SW 1271 (cell line): Measurements from ENCODE around the gene SLCO4A1.
A peak's percentile ranks its signal among the peaks of the same experiment; 100 is the strongest.

Experiments
- DNase-seq, 2 experiments: peaks; one replicate each; lab custom pipeline; 2025; lab: John Stamatoyannopoulos, UW

Gene SLCO4A1, protein sequence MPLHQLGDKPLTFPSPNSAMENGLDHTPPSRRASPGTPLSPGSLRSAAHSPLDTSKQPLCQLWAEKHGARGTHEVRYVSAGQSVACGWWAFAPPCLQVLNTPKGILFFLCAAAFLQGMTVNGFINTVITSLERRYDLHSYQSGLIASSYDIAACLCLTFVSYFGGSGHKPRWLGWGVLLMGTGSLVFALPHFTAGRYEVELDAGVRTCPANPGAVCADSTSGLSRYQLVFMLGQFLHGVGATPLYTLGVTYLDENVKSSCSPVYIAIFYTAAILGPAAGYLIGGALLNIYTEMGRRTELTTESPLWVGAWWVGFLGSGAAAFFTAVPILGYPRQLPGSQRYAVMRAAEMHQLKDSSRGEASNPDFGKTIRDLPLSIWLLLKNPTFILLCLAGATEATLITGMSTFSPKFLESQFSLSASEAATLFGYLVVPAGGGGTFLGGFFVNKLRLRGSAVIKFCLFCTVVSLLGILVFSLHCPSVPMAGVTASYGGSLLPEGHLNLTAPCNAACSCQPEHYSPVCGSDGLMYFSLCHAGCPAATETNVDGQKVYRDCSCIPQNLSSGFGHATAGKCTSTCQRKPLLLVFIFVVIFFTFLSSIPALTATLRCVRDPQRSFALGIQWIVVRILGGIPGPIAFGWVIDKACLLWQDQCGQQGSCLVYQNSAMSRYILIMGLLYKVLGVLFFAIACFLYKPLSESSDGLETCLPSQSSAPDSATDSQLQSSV

DNA sequence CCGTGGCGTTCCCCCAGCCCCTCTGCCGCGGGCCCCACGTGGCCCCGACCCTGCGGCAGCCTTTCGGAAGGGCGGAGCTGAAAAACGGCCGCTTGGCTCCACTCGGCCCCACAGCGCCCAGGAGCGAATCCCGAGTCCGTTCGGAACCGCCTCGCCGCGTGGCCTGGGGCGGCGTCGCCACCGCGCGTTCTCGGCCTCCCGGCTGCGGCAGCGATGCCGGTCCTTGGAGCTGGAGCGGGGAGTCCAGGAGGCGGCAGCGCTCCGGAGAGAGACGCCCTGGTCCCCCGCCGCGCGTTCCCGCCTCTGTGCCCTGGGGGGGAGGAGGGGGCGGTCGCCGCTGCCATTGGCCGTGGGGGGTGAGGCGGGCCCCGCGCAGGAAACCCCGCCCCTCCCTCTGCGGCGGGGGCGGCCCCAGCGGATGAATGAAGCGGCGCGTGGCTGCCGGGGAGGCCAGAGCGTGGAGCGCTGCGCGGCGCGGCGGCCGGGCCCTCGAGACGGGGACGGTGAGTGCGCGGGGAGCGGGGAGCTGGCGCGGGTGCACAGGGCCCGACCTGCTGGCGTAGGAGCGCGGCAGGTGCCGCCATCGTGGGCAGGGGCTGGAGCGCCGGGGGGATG is at the start of gene SLCO4A1:
TSS of gene SLCO4A1 (plus strand) at position 453 of the 615 bp plus-strand sequence. CDS start 13,952 bp downstream, outside the sequence.
- DNase-seq, result peak; percentile 54 to 88

DNA sequence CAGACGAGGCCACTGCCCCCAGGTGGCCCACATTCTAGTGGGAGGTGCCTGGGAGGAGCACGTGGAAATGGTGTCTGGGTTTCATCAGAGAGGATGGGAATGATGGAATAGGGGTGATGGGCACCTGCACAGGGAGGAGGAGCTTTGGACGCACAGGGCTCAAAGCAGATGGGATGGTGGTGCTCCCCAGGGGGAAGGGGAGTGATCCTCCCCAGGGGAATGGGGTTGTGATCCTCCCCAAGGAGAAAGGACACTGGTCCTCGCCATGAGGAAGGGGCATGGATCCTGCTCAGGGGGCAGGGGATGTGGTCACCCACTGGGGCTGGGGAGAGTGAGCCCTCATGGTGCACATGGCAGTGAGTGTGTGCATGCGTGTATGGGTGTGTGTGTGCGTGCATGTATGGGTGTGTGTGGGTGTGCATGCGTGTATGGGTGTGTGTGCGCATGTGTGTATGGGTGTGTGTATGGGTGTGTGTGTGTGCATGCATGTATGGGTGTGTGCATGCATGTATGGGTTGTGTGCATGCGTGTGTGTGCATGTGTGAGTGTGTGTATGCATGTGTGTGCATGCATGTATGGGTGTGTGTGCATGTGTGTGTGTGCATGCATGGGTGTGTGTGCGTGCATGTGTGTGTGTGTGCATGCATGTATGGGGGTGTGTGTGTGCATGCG is 49.7 kb upstream of the SLCO4A1 start:
- no peak for DNase-seq

DNA sequence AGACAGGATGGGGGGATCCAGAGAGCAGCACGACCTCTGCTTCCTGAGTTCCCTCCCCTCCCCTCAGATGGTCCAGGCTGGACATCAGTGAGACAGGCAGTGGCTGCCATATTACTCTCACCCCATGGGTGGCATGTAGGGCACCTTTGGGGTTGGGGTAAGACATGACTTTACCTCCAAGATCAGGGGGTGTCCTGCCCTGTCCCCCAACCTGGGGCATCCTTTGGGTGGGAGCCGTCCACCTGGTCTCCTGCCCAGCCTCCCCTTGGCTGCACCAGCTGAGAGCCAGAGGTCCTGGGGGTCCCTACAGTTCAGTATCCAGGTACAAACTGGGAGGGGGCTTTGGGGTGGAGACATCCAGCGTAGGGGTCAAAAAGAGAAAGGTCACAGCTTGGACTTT is 48.7 kb upstream of the SLCO4A1 start:
- no peak for DNase-seq

DNA sequence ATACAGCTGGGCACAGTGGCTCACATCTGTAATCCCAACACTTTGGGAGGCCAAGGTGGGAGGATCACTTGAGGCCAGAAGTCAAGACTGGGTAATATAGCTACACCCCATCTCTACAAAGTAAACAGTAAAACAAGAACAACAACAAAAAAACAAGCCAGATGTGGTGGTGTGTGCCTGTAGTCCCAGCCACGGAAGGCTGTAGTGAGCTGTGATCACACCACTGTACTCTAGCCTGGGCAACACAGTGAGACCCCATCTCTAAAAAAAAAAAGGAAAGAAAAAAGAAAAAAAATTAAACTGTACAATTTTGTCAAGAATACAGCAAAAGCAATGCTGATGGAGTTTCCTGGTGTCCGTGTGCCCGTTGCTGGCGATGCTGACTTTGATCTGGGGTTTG is 47.2 kb upstream of the SLCO4A1 start:
- no peak for DNase-seq

DNA sequence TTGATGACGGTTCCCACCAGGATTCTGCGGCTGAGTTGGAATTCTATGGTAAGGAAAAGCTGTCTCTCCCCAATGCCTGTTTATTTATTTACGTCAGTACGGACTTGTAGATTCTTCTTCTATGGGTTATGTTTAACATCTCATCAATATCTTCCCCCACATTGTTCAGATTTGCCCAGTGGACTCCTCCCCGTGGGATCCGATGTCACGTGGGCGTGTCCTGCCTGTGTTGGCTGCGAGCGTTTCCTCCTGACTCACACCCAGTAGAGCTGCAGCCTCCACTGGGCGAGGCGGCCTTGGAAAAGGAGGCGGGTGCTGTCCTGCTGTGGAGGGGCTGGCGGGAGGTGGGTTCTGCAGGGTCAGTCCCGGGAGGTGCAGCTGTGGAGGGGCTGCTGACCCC is 46.8 kb upstream of the SLCO4A1 start:
- peak in 1 of 2 experiments; percentile 7 for DNase-seq

DNA sequence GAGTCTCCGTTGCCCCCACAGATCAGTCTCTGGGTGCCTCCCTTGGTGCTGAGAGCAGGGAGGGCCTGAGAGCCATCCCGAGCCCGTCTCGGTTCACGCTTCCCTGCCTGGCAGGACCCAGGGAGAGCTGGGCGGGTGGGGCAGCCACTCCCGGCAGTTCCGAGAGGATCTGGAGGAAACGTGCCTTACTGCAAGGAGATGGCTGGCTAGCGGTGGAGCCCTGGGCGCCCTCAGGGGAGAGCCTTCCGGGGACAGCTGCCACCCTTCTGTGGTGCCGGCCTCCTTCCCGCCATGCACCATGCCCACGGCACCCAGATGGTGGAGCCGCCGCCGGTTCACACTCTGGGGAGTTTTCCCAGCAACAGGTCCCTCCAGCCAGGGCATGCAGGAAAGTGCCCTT is 45.8 kb upstream of the SLCO4A1 start:
- no peak for DNase-seq

DNA sequence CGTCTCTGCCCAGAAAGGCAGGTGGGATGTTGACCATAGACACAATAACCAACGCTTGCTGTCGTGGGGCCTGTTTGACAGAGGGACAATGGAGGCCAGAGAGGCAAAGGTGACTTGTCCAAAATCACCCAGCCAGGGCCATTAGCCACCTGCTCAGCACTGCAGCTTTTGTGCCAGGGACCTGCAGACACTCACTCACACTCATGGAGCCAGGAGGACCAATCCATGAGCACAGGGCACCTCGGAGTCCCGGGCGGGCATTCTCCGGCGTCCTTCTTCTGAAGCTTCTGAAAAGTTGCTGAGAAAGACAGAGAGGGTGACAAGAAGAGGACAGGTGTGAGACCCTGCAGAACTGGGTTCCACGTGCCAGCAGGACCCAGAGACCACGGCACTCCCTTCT is 45.4 kb upstream of the SLCO4A1 start:
- no peak for DNase-seq

DNA sequence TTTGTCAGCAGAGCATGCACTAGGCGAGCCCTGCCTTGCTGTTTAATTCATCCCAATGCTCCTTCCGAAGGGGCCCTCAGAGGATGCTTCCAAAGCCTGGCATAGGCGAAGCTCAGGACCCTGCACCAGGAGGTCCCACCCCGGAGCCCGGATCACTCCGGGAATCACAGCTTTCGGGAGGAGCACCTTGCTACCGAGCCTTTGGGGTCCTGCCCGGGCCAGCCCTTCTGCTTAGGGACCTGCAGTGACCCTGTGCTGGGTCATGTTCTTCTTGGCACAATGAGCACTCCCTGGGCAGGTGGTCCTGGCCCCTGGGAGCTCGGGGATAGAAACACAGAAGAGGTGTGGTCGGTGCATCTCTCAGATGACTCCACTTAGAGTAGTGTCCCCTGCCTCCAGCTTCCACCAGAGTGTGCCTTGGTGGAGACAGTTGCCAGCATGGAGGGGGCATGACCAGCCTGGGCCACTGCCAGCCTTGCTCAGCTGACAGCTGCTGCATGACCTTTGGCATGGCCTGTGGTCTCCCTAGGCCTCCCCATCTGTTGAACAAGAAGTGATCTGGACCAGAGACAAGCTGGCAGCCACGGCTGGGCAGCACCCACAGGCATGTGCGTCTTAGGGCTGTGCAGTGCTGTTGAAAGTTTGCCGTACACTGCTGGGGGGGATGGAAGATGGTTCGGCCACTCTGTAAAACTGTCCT is 44.7 kb upstream of the SLCO4A1 start:
- no peak for DNase-seq

DNA sequence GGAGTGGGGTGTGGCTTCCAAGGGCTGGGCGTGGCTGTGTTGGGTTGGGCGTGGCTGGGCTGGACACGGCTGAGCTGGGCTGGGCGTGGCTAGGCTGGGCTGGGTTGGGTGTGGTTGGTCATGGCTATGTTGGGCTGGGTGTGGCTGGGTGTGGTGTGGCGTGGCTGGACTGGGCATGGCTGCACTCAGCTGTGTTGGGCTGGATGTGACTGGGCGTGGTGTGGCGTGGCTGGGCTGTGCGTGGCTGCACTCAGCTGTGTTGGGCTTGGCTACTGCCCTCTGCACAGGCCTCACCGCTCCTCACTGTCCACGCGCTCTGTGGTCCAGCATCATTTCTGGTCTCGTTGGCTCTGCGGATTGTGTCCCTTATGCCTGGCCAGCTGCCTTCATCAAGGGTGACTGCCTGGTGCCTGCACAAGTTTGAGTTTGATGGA is 43.5 kb upstream of the SLCO4A1 start:
- DNase-seq, result no peak

DNA sequence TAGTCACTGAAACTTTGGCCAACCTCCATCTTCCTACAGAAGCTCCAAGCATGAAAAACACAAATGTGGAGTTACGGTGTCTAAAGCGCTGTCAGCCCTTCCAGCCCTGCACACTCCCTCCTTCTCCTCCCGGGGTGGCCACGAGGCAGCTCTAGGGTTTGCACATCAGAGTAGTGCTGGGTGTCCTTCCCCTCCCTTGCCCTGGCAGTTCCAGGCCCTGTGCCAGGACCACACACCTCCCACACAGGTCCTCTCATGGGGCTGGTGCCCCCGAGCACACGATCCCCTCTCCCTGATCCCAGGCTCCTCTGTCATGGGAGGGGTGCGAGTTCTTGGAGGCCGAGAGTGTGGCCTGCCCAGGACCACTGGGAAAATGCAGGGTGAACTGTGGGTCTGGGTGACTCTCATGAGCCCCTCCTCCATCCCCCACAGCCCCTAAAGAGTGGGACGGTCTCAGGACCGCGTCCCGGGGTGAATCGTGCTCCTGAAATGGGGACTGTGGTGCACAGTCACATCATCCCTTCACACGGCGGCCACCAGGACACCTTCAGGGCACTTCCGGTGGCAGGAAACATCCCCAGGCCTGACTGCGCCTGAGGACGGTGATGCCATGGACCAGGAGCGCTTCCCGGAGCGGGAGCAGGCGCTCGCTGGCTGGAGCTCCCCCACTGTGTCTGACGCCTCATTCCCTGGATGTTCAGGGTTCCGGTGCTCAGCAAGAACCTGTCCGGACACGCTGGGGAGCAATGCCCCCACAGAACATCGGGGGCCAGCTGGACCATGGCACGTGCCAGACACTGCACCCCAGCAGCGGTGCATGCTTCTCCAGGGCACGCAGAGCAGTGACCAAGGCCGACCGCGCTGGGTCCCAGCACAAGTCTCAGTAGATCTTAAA is 42.8 kb upstream of the SLCO4A1 start:
- DNase-seq, result no peak

DNA sequence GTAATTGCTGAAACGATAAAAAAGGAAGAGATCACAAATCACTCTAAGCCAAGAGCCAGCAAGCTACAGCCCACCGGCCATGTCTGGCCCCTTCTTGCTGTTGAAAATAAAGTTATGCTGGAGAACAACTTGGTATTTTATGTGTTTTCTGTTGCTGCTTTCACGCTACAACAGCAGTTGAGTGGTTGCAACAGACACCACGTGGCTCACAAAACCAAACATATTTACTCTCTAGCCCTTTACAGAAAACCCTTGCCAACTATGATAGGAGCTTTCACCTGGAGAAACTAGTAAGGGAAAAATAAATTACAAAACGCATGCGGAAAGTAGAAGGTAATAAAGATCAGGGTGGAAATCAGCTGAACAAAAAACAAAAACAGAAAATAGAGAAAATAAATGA is 41.1 kb upstream of the SLCO4A1 start:
- no peak for DNase-seq

DNA sequence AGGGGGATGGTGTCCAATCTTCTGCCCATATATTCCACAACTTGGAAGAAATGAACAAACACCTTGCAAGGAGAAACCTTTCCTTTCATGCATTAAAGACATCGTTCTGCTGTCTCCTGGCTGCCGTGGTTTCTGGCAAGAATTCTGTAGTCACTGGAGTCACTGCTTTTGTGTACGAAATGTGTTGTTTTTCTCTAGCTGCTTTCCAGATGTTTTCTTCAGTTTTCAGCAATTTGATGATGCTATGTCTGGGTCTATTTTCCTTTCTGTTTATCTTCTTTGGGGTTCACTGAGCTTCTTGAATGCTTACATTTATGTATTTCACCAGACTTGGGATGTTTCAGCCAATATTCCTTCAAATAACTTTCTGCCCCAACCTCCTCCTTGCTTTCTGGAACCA is 40.6 kb upstream of the SLCO4A1 start:
- DNase-seq, result no peak

DNA sequence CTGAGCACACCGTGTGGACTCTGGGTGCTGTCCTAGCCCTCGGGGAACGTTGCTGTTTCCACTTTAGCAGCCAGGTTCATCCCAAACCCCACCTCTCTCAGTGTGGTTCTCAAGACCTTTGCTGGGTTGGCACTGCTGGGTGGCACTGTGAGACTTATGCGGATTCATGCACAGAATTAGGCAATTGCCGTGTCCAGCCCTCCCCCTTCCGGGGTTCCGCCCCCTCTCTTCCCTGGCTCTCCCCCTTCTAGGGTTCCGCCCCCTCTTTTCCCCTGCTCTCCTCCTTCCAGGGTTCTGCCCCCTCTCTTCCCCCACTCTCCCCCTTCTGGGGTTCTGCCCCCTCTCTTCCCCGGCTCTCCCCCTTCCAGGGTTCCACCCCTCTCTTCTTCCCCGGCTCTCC is 39.8 kb upstream of the SLCO4A1 start:
- no peak for DNase-seq

DNA sequence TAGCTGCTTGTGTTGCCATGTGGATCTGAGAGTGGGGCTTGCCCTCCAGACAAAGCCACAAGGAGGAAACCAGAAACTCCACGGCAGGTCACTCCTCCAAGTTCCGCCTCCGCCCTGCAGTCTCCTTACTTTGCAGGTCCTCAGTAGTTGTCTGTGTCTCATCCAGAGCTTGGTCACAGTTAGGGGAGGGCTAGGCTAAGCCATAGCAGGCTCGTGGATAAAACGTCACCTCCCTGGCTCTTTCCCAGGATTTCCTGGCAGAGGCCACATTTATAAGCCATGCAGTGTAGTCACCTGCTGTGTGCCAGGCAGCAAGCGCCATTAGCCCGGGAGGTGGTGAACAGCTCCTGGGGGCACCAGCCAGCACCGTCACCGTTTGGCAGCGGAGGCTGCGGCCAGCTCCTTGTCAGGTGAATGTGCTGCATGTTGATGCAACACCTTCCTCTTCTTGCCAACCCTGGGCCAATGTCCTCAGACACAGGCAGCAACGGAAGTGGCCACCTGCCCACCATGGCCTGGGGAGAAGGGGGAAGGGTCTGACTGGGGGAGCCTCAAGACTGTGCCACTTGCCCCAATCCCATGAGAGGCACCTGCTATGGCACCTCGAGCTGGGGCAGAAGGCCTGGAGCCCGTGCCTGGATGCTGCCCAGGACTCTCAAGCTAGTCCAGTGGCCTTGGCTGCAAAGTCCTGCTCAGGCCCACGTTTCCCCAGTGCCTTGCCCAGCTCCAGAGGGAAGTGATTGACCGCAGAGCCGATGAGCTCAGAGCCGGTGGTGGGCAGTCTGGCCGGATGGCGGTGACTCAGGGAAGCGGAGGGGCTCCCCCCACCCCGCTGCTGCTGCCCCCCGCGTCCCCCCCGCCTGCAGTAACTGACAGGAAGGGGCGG is 39.0 kb upstream of the SLCO4A1 start:
- DNase-seq, result no peak

DNA sequence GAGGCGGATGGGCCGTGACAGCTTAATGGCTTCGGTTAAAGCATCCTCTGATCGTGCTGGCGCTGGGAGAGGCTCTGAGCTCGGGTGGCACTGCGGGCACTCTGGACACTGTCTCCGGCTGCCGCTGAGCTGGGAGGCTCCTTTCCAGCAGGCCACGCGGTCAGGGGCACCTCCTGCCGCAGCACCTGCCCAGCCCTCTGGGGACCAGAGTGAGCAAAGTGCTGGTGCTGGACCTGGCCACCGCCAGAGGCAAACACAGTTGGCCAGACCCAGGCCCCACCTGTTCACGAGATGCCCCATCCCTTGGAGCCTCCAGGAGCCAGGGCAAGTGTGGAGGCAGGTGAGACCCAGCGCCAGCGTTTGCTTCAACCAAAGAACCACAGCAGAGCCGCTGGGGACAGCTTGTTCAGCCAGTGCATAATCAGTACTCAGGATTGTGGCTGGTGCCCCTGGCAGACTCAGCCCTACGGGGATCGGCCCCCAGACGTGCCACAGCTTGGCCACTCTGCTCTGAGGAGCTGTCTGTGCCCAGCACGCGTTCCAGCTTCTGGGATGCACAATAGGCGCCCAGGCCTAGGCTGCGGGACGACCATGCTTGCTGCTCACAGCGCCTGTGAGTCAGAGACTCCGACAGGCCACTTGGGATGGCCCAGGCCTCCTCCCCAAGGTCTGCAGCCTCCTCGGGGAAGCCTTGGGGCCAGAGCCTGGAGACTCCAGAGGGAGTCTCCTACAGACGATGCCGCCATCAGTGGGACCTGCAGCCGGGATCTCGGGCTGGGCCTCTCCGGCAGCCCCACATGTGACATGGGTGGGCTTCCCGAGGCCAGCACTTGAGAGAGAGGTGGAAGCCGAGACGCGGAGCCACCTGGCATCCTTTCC is 38.2 kb upstream of the SLCO4A1 start:
- DNase-seq, result no peak

DNA sequence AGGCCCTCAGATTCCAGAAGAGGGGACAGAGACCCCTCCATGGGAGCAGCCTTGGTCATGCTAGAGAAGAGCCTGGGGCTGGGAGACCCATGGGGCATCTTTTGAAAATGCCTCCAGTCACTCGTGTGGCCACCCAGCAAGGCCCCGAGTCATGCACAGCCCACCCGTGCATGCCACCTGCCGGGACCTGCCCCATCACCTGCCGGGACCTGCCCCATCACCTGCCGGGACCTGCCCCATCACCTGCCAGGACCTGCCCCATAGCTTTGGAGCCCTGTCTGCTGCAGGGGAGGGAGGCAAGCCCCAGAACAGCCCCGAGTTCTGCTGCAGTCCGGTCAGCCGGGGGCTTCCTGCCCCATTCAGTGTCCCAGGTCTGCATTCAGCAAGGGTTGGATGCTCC is 37.5 kb upstream of the SLCO4A1 start:
- DNase-seq, result no peak

DNA sequence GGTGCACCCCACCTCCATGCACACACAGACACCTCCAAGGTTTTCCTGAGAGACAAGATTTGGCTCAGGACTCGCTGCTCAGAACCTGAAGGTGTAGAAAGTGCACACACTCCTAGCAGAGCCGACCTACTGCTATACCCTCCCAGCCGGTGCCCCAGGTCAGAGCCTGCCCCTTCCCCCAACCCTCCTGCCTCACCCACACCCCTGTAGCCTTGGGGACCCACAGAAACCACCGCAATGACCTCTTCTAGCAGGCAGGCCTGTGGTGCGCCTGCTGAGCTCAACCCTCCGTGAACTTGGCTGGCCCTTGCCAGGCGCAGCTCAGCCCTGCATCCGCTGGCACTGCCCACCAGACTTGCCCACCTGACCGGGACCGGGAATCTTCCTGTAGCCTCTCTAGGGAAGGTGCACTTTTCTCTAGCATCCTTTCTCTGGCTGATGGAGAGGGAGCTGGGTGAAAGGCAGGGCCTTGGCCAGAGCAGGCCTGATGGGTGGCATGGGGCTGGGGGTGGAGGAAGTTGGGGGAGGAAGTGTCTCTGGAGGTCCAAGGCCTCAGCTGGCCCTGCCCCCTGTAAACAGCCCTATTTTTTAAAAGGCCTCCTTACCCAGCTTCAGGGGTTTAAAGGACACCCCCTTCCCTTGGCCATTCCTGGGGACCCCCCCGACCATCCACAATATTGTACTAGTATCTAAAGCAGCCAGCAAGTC is 36.9 kb upstream of the SLCO4A1 start:
- no peak for DNase-seq

DNA sequence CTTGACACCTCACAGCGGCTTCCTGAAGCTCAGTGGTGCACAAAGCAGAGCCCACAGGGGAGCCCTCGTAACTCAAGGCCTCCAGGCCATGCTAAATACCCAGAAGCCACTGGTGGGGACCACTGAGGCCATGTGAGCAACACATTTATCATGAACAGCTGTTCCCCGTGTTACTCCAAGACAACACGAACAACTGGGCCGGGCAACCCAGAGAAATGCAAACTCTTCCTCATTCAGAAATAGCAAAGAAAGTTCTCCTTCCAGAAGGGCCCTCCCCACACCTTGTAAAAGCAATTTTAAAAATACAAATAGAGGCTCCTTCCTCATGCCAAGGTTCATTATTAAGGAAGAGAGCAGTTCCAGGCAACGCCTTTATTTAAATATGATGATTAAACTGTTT is 36.3 kb upstream of the SLCO4A1 start:
- DNase-seq, result no peak
